Transverse colon (tissue), 4 donors: ENCODE data around the gene LEKR1.

ENCODE experiments used
- EP300 ChIP-seq: sonication (generic); formaldehyde crosslinking; IDR thresholded peaks from one replicate; pipeline ENCODE4 v1.6.1; 2017; ENCODE audit warnings: antibody characterized with exemption, low read depth
- POLR2A ChIP-seq: fragments of 450-650 bp; IDR thresholded peaks from one replicate; pipeline ENCODE4 v1.6.1; 2016; ENCODE audit warnings: antibody characterized with exemption, mild to moderate bottlenecking, moderate library complexity
- POLR2AphosphoS5 ChIP-seq, 3 donors: sonication (generic); formaldehyde crosslinking; IDR thresholded peaks; one replicate each; pipeline ENCODE4 v1.6.1; 2016; ENCODE audit warnings: antibody characterized with exemption in 3 of 3
- TF ChIP-seq, protein P1 (sequence below), 5 experiments: fragments of 200-600 bp in 3 of 5; fragments of 450-650 bp in 2 of 5; sonication (generic) in 3 of 5; IDR thresholded peaks; 1 replicate in 2 of 5; 2 replicates in 3 of 5; pipeline ENCODE4 v1.5.1; 2016 to 2017; ENCODE audit warnings: antibody characterized with exemption in 5 of 5, inconsistent platforms in 3 of 5, mild to moderate bottlenecking in 2 of 5, moderate library complexity in 1 of 5

DNA sequence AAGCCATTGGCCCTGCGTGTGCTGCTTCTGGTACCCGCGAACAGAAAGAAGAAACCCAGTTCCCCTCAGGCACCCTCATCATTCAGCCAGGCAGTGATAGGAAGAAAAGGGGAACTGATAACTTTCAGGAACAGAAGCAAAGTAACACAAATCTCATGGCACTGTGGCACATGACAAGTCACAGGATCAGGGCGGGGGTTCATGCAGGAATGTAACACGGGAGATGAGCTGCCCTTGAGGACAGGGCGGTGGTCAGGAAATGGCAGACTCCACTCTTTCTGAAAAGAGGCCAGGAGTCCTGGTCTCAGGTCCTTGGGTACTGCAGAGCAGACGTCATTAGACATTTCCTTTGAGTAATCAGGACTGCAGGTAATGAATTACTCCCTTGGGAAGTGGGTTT is 238.2 kb downstream of the LEKR1 start:
- TF ChIP-seq, protein P1, sequence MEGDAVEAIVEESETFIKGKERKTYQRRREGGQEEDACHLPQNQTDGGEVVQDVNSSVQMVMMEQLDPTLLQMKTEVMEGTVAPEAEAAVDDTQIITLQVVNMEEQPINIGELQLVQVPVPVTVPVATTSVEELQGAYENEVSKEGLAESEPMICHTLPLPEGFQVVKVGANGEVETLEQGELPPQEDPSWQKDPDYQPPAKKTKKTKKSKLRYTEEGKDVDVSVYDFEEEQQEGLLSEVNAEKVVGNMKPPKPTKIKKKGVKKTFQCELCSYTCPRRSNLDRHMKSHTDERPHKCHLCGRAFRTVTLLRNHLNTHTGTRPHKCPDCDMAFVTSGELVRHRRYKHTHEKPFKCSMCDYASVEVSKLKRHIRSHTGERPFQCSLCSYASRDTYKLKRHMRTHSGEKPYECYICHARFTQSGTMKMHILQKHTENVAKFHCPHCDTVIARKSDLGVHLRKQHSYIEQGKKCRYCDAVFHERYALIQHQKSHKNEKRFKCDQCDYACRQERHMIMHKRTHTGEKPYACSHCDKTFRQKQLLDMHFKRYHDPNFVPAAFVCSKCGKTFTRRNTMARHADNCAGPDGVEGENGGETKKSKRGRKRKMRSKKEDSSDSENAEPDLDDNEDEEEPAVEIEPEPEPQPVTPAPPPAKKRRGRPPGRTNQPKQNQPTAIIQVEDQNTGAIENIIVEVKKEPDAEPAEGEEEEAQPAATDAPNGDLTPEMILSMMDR (IDR thresholded peaks at IDR 0.05), result no peak
- TF ChIP-seq POLR2AphosphoS5 (IDR thresholded peaks at IDR 0.05), result no peak
- TF ChIP-seq POLR2A, result no peak
- no peak for TF ChIP-seq EP300
